Upper lobe of left lung (tissue), 4 donors: ENCODE data around the gene CBX7.

Experiments used
- POLR2AphosphoS5 ChIP-seq, 2 donors: sonication (generic); formaldehyde crosslinking; IDR thresholded peaks; one replicate each; pipeline ENCODE4 v1.5.1; 2017; ENCODE audit warnings: antibody characterized with exemption in 2 of 2
- TF ChIP-seq, protein P1 (sequence below), 6 experiments: fragments of 450-650 bp in 4 of 6; fragments of 200-600 bp in 2 of 6; sonication (generic) in 2 of 6; IDR thresholded peaks; one replicate each; pipeline ENCODE4 v1.5.1; 2016 to 2019; ENCODE audit warnings: antibody characterized with exemption in 6 of 6

GRCh38 chr22:39177456-39177775 is 24.9 kb upstream of the CBX7 start:
- no peak for TF ChIP-seq POLR2AphosphoS5 (IDR thresholded peaks at IDR 0.05)
- TF ChIP-seq, protein P1, sequence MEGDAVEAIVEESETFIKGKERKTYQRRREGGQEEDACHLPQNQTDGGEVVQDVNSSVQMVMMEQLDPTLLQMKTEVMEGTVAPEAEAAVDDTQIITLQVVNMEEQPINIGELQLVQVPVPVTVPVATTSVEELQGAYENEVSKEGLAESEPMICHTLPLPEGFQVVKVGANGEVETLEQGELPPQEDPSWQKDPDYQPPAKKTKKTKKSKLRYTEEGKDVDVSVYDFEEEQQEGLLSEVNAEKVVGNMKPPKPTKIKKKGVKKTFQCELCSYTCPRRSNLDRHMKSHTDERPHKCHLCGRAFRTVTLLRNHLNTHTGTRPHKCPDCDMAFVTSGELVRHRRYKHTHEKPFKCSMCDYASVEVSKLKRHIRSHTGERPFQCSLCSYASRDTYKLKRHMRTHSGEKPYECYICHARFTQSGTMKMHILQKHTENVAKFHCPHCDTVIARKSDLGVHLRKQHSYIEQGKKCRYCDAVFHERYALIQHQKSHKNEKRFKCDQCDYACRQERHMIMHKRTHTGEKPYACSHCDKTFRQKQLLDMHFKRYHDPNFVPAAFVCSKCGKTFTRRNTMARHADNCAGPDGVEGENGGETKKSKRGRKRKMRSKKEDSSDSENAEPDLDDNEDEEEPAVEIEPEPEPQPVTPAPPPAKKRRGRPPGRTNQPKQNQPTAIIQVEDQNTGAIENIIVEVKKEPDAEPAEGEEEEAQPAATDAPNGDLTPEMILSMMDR (IDR thresholded peaks at IDR 0.05) = no peak
